ENCODE results near the gene FBLN1. TPM values are rescaled to one million over a fixed set of nuclear protein-coding genes. Genes with fewer than 3 reads are reported as not detected.
A peak's percentile ranks its signal among the peaks of the same experiment; 100 is the strongest.

Gene FBLN1
- total RNA-seq, 2 donors from 2014 or later: 226 to 305 TPM

GRCh38 chr22:45631841-45632238 is 129.2 kb downstream of the FBLN1 start:
- Mint-ChIP-seq H3K4me1 (peaks cover 36% of the 10 kb centered on the region), H3K36me3 (ENCODE audit: low read depth) (no peaks in the 10 kb centered on the region), H3K4me3 (no peak overlapping the region), H3K27me3 (ENCODE audit: insufficient read depth) (peaks cover 46% of the 10 kb centered on the region), H3K27ac (peak overlapping the region; percentile 39), H3K9me3 (no peaks in the 10 kb centered on the region)
- Histone ChIP-seq H3K27ac (ENCODE audit: low read depth, low read length) (no peak overlapping the region), H3K36me3 (ENCODE audit: control insufficient read depth, insufficient read depth, low read length) (no peaks in the 10 kb centered on the region), H3K9ac (ENCODE audit: extremely low read depth, low read length, poor library complexity, severe bottlenecking) (no peak overlapping the region), H3K4me1 (ENCODE audit: control insufficient read depth, insufficient read depth, low read length) (no peaks in the 10 kb centered on the region), H3K27me3 (ENCODE audit: control insufficient read depth, insufficient read depth, low read length, poor library complexity, severe bottlenecking) (no peaks in the 10 kb centered on the region), H3K9me3 (ENCODE audit: control insufficient read depth, low read length) (no peaks in the 10 kb centered on the region), H3K4me3 (ENCODE audit: low read length) (no peak overlapping the region)
- DNase-seq: peak; percentile 18
- WGBS, 2 experiments (ENCODE audit: insufficient coverage in 1 of 2, insufficient read length in 1 of 2): 94 to 96% methylated on average over 4 to 6 of the region's 7 CpGs
- TF ChIP-seq CTCF (conservative IDR thresholded peaks at IDR 0.05): no peak

- 56 to 58% methylated on average over 9 to 13 of the region's 15 CpGs for WGBS, 2 experiments (ENCODE audit: insufficient coverage in 1 of 2, insufficient read length in 1 of 2)
- Mint-ChIP-seq H3K4me3 (no peak overlapping the region), H3K27ac (no peak overlapping the region)
These were observed 130.3 kb downstream of the FBLN1 start for GRCh38 chr22:45632791-45633515.

DNA sequence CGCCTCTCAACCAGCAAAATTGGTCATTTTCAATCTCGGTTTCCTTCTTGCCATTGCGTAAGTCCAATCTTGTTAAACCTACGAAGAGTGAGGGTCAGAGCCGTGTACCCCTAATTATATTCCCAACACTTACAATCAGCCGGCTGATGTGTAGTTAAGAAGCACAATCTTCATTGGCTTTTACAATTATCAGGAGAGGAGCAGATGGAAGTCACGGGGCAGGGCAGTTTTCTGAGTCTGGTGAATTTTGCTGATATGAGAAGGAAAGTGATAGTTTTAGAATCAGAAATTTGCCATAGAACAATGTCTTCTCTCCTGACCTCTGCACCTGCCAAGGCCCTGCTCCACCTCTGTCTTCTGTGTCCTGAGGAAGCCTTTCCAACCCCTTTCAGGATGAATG is 134.0 kb downstream of the FBLN1 start:
- no peak overlapping the region for H3K4me3 Mint-ChIP-seq
- no peak for TF ChIP-seq CTCF (conservative IDR thresholded peaks at IDR 0.05)
- no peaks in the 10 kb centered on the region for H3K9me3 Mint-ChIP-seq
- no peaks in the 10 kb centered on the region for H3K9me3 ChIP-seq (ENCODE audit: control insufficient read depth, low read length)
- H3K9ac ChIP-seq (ENCODE audit: extremely low read depth, low read length, poor library complexity, severe bottlenecking): no peak overlapping the region
- peaks cover 30% of the 10 kb centered on the region for H3K4me1 Mint-ChIP-seq
- H3K36me3 ChIP-seq (ENCODE audit: control insufficient read depth, insufficient read depth, low read length): no peaks in the 10 kb centered on the region
- H3K4me1 ChIP-seq (ENCODE audit: control insufficient read depth, insufficient read depth, low read length): no peaks in the 10 kb centered on the region
- H3K36me3 Mint-ChIP-seq (ENCODE audit: low read depth): no peaks in the 10 kb centered on the region
- no peak overlapping the region for H3K4me3 ChIP-seq (ENCODE audit: low read length)
- no peak overlapping the region for H3K27ac Mint-ChIP-seq
- 92 to 94% methylated on average over 4 to 7 of the region's 7 CpGs for WGBS, 2 experiments (ENCODE audit: insufficient coverage in 1 of 2, insufficient read length in 1 of 2)
- H3K27me3 Mint-ChIP-seq (ENCODE audit: insufficient read depth): peaks cover 57% of the 10 kb centered on the region
- DNase-seq: no peak
- H3K27ac ChIP-seq (ENCODE audit: low read depth, low read length): no peak overlapping the region
- no peaks in the 10 kb centered on the region for H3K27me3 ChIP-seq (ENCODE audit: control insufficient read depth, insufficient read depth, low read length, poor library complexity, severe bottlenecking)

More at GRCh38 chr22:45632791-45633515, 130.3 kb downstream of the FBLN1 start:
- Mint-ChIP-seq H3K27me3 (ENCODE audit: insufficient read depth) (peaks cover 47% of the 10 kb centered on the region), H3K36me3 (ENCODE audit: low read depth) (no peaks in the 10 kb centered on the region), H3K9me3 (no peaks in the 10 kb centered on the region), H3K4me1 (peaks cover 36% of the 10 kb centered on the region)
- H3K4me3 ChIP-seq (ENCODE audit: low read length): no peak overlapping the region
- H3K9me3 ChIP-seq (ENCODE audit: control insufficient read depth, low read length): no peaks in the 10 kb centered on the region
- H3K36me3 ChIP-seq (ENCODE audit: control insufficient read depth, insufficient read depth, low read length): no peaks in the 10 kb centered on the region
- H3K9ac ChIP-seq (ENCODE audit: extremely low read depth, low read length, poor library complexity, severe bottlenecking): no peak overlapping the region
- no peaks in the 10 kb centered on the region for H3K4me1 ChIP-seq (ENCODE audit: control insufficient read depth, insufficient read depth, low read length)
- DNase-seq: peak; percentile 63
- no peak overlapping the region for H3K27ac ChIP-seq (ENCODE audit: low read depth, low read length)
- H3K27me3 ChIP-seq (ENCODE audit: control insufficient read depth, insufficient read depth, low read length, poor library complexity, severe bottlenecking): no peaks in the 10 kb centered on the region
- TF ChIP-seq CTCF (conservative IDR thresholded peaks at IDR 0.05): no peak

All from endodermal cell (in vitro differentiated cells).